ENCODE data around the gene MYH16.
"Not testable (repeated sequence)": the region's sequence is repeated elsewhere in the genome, so short reads cannot be mapped to it uniquely, and the experiment has no call there.

Gene MYH16

GRCh38 chr7:99308461-99309074 is 35.9 kb downstream of the MYH16 start:
- no peak for DNase-seq

- DNase-seq, result no peak
Measured at GRCh38 chr7:99309111-99309510, 36.5 kb downstream of the MYH16 start.

GRCh38 chr7:99310004-99310403 is 37.4 kb downstream of the MYH16 start:
- DNase-seq, result no peak

GRCh38 chr7:99311702-99312101 is 39.1 kb downstream of the MYH16 start:
- DNase-seq, result no peak

- DNase-seq, result no peak
Measured at GRCh38 chr7:99312316-99313203, 39.9 kb downstream of the MYH16 start.

- no peak for DNase-seq
Measured at GRCh38 chr7:99313204-99313573, 40.5 kb downstream of the MYH16 start.

GRCh38 chr7:99314504-99314903 is 41.9 kb downstream of the MYH16 start:
- DNase-seq, result no peak

GRCh38 chr7:99320371-99320770 is 47.7 kb downstream of the MYH16 start:
- no peak for DNase-seq

- not testable (repeated sequence) for DNase-seq
Measured at GRCh38 chr7:99322659-99323058, 50.0 kb downstream of the MYH16 start.

- DNase-seq, result no peak
Measured at GRCh38 chr7:99324559-99324958, 51.9 kb downstream of the MYH16 start.

GRCh38 chr7:99325001-99325493 is 52.4 kb downstream of the MYH16 start:
- no peak for DNase-seq

- peak; percentile 52 for DNase-seq
Measured at GRCh38 chr7:99325592-99326407, 53.2 kb downstream of the MYH16 start, which contains the start of gene ARPC1A. Gene ARPC1A, plus strand, starts transcription at chr7:99325898. Its CDS starts 7,456 bp downstream, at chr7:99333354.

GRCh38 chr7:99326408-99326782 is 53.8 kb downstream of the MYH16 start:
- no peak for DNase-seq

GRCh38 chr7:99330314-99330961 is 57.8 kb downstream of the MYH16 start:
- not testable (repeated sequence) for DNase-seq

- DNase-seq, result no peak
Measured at GRCh38 chr7:99331002-99331401, 58.4 kb downstream of the MYH16 start.

- no peak for DNase-seq
Measured at GRCh38 chr7:99339595-99339994, 67.0 kb downstream of the MYH16 start.

GRCh38 chr7:99340659-99341058 is 68.0 kb downstream of the MYH16 start:
- DNase-seq, result no peak

GRCh38 chr7:99344061-99344647 is 71.5 kb downstream of the MYH16 start:
- DNase-seq, result no peak

GRCh38 chr7:99350641-99351040 is 78.0 kb downstream of the MYH16 start:
- DNase-seq, result not testable (repeated sequence)

GRCh38 chr7:99352247-99352646 is 79.6 kb downstream of the MYH16 start:
- no peak for DNase-seq

- DNase-seq, result no peak
Measured at GRCh38 chr7:99355098-99355497, 82.5 kb downstream of the MYH16 start.

Data from NCI-H1436 treated with DMSO at 0.1 percent for 48 hours (cell line).